WTC11 (cell line): ENCODE results near the gene FAM227A. TPM values are rescaled to one million over a fixed set of nuclear protein-coding genes. Genes with fewer than 3 reads are reported as not detected.

Experiments used
- ATAC-seq: fragments of 200-7000 bp; cut with Tn5 transposase; 2 replicates; pipeline ENCODE4 v1.10.0; 2021; ENCODE audit warnings: mild to moderate bottlenecking, moderate library complexity
- CTCF ChIA-PET: fragments of 300-600 bp; sonication (Branson Sonifier 250); formaldehyde crosslinking; loops from one replicate; lab custom pipeline; 2021; ENCODE audit warnings: antibody characterized with exemption; lab: Charles Lee
- POLR2A ChIA-PET: fragments of 350-600 bp; sonication (Branson Sonifier 250); formaldehyde crosslinking; loops from one replicate; lab custom pipeline; 2021; ENCODE audit warnings: antibody characterized with exemption; lab: Charles Lee
- DNase-seq: peaks from one replicate; pipeline ENCODE4 v3.0.0; 2021; ENCODE audit warnings: low spot score
- H3K27ac Mint-ChIP-seq: 2 replicates; pipeline ENCODE4 v1.8.0; 2021; ENCODE audit warnings: mixed read lengths
- H3K27me3 Mint-ChIP-seq: 2 replicates; pipeline ENCODE4 v1.8.0; 2021; ENCODE audit warnings: low read depth, mild to moderate bottlenecking, moderate library complexity, mixed read lengths
- H3K36me3 Mint-ChIP-seq: 2 replicates; pipeline ENCODE4 v1.8.0; 2021; ENCODE audit warnings: mixed read lengths
- H3K4me1 Mint-ChIP-seq: 2 replicates; pipeline ENCODE4 v1.8.0; 2022; ENCODE audit warnings: mixed read lengths
- H3K4me3 Mint-ChIP-seq: 2 replicates; pipeline ENCODE4 v1.8.0; 2021; ENCODE audit warnings: mild to moderate bottlenecking, moderate library complexity, mixed read lengths
- H3K9me3 Mint-ChIP-seq: 2 replicates; pipeline ENCODE4 v1.8.0; 2021; ENCODE audit warnings: mixed read lengths
- ELF4 ChIP-seq: sonication (generic); formaldehyde crosslinking; IDR thresholded peaks from 2 replicates; pipeline ENCODE4 v1.8.1; 2022; ENCODE audit warnings: low read depth, mild to moderate bottlenecking, moderate library complexity, missing genetic modification reagents
- EMX1 ChIP-seq: fragments of 250-450 bp; sonication (Bioruptor Pico); IDR thresholded peaks from 2 replicates; pipeline ENCODE4 v1.8.0; 2021; ENCODE audit warnings: mild to moderate bottlenecking
- ESRRA ChIP-seq: sonication (generic); formaldehyde crosslinking; IDR thresholded peaks from 2 replicates; pipeline ENCODE4 v1.8.1; 2022; ENCODE audit warnings: mild to moderate bottlenecking, missing genetic modification reagents, borderline replicate concordance
- GRHL2 ChIP-seq: fragments of 250-450 bp; sonication (Bioruptor Pico); IDR thresholded peaks from 2 replicates; pipeline ENCODE4 v1.8.0; 2022; ENCODE audit warnings: mild to moderate bottlenecking, moderate library complexity; ENCODE audit not compliant: insufficient replicate concordance, severe bottlenecking
- IRF2 ChIP-seq: sonication (generic); formaldehyde crosslinking; IDR thresholded peaks from 2 replicates; pipeline ENCODE4 v1.8.0; 2022; ENCODE audit warnings: low read depth, missing genetic modification reagents, borderline replicate concordance
- NFATC4 ChIP-seq: fragments of 250-450 bp; sonication (Bioruptor Pico); IDR thresholded peaks from 2 replicates; pipeline ENCODE4 v1.9.0; 2021; ENCODE audit warnings: mild to moderate bottlenecking
- TEAD4 ChIP-seq: sonication (generic); formaldehyde crosslinking; IDR thresholded peaks from 2 replicates; pipeline ENCODE4 v1.8.0; 2022; ENCODE audit warnings: mild to moderate bottlenecking, missing genetic modification reagents
- TP53 ChIP-seq: sonication (generic); formaldehyde crosslinking; IDR thresholded peaks from 2 replicates; pipeline ENCODE4 v1.8.1; 2023; ENCODE audit warnings: mild to moderate bottlenecking, missing genetic modification reagents
- ZNF232 ChIP-seq: sonication (generic); formaldehyde crosslinking; IDR thresholded peaks from 2 replicates; pipeline ENCODE4 v1.8.0; 2022; ENCODE audit warnings: mild to moderate bottlenecking, missing genetic modification reagents
- ZNF317 ChIP-seq: sonication (generic); formaldehyde crosslinking; IDR thresholded peaks from 2 replicates; pipeline ENCODE4 v1.8.1; 2023; ENCODE audit warnings: low read depth, mild to moderate bottlenecking, moderate library complexity, missing genetic modification reagents, borderline replicate concordance
- ZNF425 ChIP-seq: fragments of 250-450 bp; sonication (Bioruptor Pico); conservative IDR thresholded peaks from 2 replicates; pipeline ENCODE4 v1.9.0; 2021; ENCODE audit warnings: mild to moderate bottlenecking
- ZNF532 ChIP-seq: fragments of 250-450 bp; sonication (Bioruptor Pico); IDR thresholded peaks from 2 replicates; pipeline ENCODE4 v1.9.0; 2021; ENCODE audit warnings: mild to moderate bottlenecking, borderline replicate concordance
- total RNA-seq: library from RNA; stranded (reverse); gene quantifications from 3 replicates; pipeline ENCODE4 v1.2.3, GENCODE V29; 2021
- TF ChIP-seq, protein P1 (sequence below): sonication (generic); formaldehyde crosslinking; IDR thresholded peaks from 2 replicates; pipeline ENCODE4 v1.8.0; 2022; ENCODE audit warnings: mild to moderate bottlenecking, missing genetic modification reagents
- TF ChIP-seq, protein P2 (sequence below): fragments of 250-450 bp; sonication (Bioruptor Pico); IDR thresholded peaks from 2 replicates; pipeline ENCODE4 v1.9.0; 2021; ENCODE audit warnings: mild to moderate bottlenecking
- TF ChIP-seq, protein P3 (sequence below): sonication (generic); formaldehyde crosslinking; IDR thresholded peaks from 2 replicates; pipeline ENCODE4 v1.8.1; 2023; ENCODE audit warnings: mild to moderate bottlenecking, missing genetic modification reagents
- TF ChIP-seq, protein P4 (sequence below): sonication (generic); formaldehyde crosslinking; IDR thresholded peaks from 2 replicates; pipeline ENCODE4 v1.8.1; 2023; ENCODE audit warnings: mild to moderate bottlenecking, missing genetic modification reagents, borderline replicate concordance

The FAM227A gene
- total RNA-seq, 1 experiment from 2014 or later: 3.8 TPM

DNA sequence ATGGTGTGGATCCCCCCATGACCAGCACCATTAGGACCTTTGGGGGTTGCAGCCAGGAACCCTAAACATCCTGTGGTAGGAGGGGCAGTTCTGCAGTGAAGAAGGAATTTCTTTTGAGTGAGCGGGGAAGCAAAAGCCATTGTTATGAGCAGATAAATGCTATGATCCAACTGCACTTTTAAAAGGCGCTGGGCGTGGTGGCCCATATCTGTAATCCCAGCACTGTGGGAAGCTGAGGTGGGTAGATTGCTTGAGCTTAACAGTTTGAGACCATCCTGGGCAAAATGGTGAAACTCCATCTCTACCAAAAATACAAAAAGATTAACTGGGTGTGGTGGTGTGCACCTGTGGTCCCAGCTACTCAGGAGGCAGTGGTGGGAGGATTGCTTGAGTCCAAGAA, 19.6 kb upstream of the FAM227A start (continued):
- TF ChIP-seq, protein P1, sequence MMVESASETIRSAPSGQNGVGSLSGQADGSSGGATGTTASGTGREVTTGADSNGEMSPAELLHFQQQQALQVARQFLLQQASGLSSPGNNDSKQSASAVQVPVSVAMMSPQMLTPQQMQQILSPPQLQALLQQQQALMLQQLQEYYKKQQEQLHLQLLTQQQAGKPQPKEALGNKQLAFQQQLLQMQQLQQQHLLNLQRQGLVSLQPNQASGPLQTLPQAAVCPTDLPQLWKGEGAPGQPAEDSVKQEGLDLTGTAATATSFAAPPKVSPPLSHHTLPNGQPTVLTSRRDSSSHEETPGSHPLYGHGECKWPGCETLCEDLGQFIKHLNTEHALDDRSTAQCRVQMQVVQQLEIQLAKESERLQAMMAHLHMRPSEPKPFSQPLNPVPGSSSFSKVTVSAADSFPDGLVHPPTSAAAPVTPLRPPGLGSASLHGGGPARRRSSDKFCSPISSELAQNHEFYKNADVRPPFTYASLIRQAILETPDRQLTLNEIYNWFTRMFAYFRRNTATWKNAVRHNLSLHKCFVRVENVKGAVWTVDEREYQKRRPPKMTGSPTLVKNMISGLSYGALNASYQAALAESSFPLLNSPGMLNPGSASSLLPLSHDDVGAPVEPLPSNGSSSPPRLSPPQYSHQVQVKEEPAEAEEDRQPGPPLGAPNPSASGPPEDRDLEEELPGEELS: no peak
- no peak for TF ChIP-seq IRF2
- TF ChIP-seq ZNF532 (CRISPR knock-in tag): no peak
- TF ChIP-seq, all 79 proteins: peak for 0

DNA sequence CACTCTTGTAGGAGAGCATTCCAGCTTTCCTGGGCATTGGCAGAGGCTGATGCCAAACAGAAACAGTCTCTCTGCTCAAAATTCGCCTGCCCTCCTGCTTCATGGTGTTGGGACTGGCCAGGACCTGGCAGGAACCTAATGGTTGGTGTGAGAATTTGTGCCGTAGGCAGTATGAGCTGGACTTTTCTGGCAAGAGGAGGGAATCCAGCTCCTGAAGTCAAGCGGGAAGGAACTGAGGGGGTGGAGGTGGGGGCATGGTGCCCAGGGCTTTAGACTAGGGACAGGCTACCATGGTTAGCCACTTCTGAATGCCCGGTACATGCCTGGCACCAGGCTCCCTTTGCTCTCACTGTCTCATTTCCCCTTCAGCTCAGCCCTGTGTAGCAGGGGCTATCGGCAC, 18.7 kb upstream of the FAM227A start:
- CTCF ChIA-PET: no interaction called here

More for the DNA sequence above, 18.7 kb upstream of the FAM227A start:
- Mint-ChIP-seq H3K36me3 (peaks cover 21% of the 10 kb centered on the region), H3K4me1 (no peaks in the 10 kb centered on the region), H3K27me3 (no peaks in the 10 kb centered on the region), H3K9me3 (no peaks in the 10 kb centered on the region), H3K4me3 (no peak overlapping the region), H3K27ac (no peak overlapping the region)
- DNase-seq (no peak), ATAC-seq (no peak)
- POLR2A ChIA-PET: no interaction called here
- TF ChIP-seq ESRRA: no peak
- TF ChIP-seq NFATC4 (CRISPR knock-in tag): no peak
- no peak for TF ChIP-seq TP53 (CRISPR knock-in tag)
- no peak for TF ChIP-seq GRHL2 (CRISPR knock-in tag)
- TF ChIP-seq ELF4 (CRISPR knock-in tag): no peak
- TF ChIP-seq ZNF425 (CRISPR knock-in tag): no peak
- TF ChIP-seq, protein P2, sequence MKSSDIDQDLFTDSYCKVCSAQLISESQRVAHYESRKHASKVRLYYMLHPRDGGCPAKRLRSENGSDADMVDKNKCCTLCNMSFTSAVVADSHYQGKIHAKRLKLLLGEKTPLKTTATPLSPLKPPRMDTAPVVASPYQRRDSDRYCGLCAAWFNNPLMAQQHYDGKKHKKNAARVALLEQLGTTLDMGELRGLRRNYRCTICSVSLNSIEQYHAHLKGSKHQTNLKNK (CRISPR knock-in tag): no peak
- TF ChIP-seq, protein P3, sequence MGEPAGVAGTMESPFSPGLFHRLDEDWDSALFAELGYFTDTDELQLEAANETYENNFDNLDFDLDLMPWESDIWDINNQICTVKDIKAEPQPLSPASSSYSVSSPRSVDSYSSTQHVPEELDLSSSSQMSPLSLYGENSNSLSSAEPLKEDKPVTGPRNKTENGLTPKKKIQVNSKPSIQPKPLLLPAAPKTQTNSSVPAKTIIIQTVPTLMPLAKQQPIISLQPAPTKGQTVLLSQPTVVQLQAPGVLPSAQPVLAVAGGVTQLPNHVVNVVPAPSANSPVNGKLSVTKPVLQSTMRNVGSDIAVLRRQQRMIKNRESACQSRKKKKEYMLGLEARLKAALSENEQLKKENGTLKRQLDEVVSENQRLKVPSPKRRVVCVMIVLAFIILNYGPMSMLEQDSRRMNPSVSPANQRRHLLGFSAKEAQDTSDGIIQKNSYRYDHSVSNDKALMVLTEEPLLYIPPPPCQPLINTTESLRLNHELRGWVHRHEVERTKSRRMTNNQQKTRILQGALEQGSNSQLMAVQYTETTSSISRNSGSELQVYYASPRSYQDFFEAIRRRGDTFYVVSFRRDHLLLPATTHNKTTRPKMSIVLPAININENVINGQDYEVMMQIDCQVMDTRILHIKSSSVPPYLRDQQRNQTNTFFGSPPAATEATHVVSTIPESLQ (CRISPR knock-in tag): no peak
- no peak for TF ChIP-seq TEAD4
- TF ChIP-seq, protein P4, sequence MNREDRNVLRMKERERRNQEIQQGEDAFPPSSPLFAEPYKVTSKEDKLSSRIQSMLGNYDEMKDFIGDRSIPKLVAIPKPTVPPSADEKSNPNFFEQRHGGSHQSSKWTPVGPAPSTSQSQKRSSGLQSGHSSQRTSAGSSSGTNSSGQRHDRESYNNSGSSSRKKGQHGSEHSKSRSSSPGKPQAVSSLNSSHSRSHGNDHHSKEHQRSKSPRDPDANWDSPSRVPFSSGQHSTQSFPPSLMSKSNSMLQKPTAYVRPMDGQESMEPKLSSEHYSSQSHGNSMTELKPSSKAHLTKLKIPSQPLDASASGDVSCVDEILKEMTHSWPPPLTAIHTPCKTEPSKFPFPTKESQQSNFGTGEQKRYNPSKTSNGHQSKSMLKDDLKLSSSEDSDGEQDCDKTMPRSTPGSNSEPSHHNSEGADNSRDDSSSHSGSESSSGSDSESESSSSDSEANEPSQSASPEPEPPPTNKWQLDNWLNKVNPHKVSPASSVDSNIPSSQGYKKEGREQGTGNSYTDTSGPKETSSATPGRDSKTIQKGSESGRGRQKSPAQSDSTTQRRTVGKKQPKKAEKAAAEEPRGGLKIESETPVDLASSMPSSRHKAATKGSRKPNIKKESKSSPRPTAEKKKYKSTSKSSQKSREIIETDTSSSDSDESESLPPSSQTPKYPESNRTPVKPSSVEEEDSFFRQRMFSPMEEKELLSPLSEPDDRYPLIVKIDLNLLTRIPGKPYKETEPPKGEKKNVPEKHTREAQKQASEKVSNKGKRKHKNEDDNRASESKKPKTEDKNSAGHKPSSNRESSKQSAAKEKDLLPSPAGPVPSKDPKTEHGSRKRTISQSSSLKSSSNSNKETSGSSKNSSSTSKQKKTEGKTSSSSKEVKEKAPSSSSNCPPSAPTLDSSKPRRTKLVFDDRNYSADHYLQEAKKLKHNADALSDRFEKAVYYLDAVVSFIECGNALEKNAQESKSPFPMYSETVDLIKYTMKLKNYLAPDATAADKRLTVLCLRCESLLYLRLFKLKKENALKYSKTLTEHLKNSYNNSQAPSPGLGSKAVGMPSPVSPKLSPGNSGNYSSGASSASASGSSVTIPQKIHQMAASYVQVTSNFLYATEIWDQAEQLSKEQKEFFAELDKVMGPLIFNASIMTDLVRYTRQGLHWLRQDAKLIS: no peak
- no peak for TF ChIP-seq EMX1 (CRISPR knock-in tag)
- TF ChIP-seq ZNF317 (CRISPR knock-in tag): no peak
- TF ChIP-seq ZNF232 (CRISPR knock-in tag): no peak
